DLD1 (cell line): Measurements from ENCODE around the gene GPR158.
"Not testable (repeated sequence)": the region's sequence is repeated elsewhere in the genome, so short reads cannot be mapped to it uniquely, and the experiment has no call there.

Source experiments
- in situ Hi-C: cut with HindIII; loops from 2 replicates; pipeline ENCODE4 v1.10.0; 2017; ENCODE audit warnings: low sequenced_read_pairs

GPR158 gene

GRCh38 chr10:25294032-25294926, 119.5 kb downstream of the GPR158 start:
- in situ Hi-C loops, result no loop called here

DNA sequence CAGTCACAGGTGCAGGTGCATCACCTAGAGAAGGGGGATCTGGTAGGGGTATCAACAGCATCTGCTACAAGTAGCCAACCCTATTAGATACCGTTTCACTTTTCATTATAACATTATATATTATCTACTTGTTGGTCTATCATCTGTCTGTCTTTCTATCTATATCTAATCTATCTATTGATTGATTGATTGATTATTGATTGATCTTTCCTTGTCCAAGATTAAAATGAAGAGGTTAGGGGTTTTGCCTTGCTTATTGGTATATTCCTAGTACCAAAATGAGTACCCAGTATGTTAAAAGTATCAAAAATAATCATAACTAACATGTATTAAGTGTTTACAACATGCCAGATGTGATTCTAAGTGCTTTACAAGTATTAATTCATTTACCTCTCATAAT, 121.5 kb downstream of the GPR158 start:
- in situ Hi-C loops, result no loop called here

DNA sequence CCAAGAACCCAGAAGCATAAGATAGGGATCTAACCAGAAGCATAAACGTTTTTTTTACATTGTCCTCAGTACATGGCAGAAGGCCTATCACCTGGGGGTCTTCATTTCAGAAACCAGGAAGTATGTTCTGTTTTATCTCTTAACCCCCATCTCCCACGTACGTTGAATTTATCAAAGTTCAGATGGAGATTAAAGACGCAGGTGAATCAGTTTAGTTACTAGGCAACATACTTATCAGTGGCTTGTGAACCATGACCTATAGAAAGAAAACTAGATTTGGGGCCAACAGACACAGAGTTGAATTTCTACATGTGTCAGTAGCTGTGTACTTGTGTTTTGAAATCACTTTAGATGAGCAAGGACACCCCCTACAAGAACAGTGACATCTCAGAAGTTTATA, 122.7 kb downstream of the GPR158 start:
- in situ Hi-C loops, result no loop called here

GRCh38 chr10:25300073-25300472, 125.3 kb downstream of the GPR158 start:
- in situ Hi-C loops, result no loop called here

GRCh38 chr10:25304606-25305005, 129.8 kb downstream of the GPR158 start:
- in situ Hi-C loops, result no loop called here

DNA sequence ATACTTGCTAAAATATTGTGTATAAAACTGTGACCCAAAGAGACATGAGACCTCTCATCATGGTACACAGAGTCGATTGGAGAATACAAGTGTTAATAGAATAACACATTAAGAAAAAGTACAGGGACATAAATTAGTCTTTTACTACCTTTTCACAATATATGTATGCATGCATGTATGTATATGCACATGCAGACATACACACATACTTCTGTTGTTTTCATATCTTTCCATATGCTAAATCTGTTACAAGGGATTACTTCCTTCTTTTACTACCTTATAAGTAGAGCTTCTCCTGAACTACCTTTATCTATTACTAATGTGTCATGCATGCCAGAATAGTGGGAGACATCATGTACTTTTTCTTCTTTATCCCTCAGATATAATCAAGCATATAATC, 131.6 kb downstream of the GPR158 start:
- in situ Hi-C loops, result no loop called here

- in situ Hi-C loops, result no loop called here
These were observed 133.5 kb downstream of the GPR158 start for GRCh38 chr10:25308278-25308677.

GRCh38 chr10:25317596-25318211, 142.9 kb downstream of the GPR158 start:
- in situ Hi-C loops, result not testable (repeated sequence)

GRCh38 chr10:25327273-25327672, 152.5 kb downstream of the GPR158 start:
- in situ Hi-C loops, result no loop called here

DNA sequence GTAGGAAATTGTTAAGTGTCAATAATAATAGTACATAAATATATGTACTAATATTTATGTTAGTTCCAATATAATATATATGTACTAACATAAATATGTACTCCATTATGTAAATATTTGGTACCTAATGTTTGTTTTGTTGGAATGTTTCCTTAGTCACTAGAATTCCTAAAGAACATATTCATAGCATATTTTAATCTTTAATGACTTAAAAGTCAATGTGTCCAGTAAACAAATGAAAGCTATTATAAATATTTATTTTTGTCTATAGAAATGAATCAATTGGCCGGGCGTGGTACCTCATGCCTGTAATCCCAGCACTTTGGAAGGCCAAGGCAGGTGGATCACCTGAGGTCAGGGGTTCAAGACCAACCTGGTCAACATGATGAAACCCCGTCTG, 153.6 kb downstream of the GPR158 start:
- in situ Hi-C loops, result no loop called here

DNA sequence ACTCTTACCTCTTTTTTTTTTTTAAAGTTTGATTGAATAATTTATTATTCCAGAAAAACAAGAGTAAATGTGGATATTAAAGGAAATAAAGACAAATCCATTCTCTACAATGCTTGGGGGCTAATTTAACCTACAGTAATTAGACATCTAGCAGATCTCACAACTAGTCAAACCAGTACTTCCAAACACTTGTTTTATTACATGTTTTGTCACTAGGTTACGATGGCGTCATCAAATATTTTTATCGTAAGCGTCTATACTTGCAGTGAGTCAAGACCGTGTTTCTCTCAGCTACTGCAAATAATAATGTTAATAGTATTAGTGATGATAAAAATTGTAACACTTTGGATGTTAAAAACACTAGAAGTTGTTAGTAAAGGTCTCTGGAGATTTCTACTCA, 154.8 kb downstream of the GPR158 start:
- in situ Hi-C loops, result not testable (repeated sequence)

DNA sequence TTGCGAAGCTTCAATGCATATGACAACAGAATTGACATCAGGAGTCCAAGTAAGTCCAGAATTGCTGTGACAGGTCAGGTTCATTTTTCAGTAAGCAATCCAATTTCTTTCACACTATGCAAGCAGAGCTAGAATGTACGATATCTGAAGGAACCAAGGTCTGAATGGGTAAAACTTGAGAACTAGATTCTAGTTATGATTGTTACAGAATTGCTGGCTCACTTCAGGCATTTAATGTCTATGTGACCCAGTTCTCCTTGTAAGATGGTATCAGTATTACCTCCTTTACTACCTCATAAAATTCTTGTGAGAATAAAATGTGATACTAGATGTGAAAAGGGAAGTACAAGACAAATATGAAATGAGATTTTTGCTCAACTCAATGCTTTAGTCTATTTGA, 159.6 kb downstream of the GPR158 start:
- in situ Hi-C loops, result no loop called here

- in situ Hi-C loops, result no loop called here
These were observed 161.5 kb downstream of the GPR158 start for GRCh38 chr10:25336330-25336729.

- in situ Hi-C loops, result no loop called here
These were observed 163.5 kb downstream of the GPR158 start for GRCh38 chr10:25338271-25338670.

DNA sequence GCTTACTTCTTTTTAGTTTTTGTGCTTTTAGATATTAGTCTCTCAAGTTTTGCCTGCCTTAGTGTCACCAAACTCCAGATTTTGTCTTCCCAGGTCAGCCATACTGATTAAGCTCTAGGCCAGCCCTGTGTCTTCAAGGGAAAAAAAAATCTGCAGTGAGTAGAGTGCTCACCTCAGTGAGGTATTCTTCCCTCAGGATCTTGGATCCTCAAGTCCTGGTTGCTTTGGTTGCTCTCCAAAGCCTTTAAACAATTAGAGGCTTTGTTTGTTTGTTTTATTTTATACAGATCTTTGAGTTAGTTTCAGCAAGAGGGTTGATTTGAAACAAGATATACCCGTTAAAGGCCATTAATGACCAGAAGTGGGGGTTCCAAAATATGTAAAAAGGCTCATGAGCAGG, 165.2 kb downstream of the GPR158 start:
- in situ Hi-C loops, result no loop called here

DNA sequence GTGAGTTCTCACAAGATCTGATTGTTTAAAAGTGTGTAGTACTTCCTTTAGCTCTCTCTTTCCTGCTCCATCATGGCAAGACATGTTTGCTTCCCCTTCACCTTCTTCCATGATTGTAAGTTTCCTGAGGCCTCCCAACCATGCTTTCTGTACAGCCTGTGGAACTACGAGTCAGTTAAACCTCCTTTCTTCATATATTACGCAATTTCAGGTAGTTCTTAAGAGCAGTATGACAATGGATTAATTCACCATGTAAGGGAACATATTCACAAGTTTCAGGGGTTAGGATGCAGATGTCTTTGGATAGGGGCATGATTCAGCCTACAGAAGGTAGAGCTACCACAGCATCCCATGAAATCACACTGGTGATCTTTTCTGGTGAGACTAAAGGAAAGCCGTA, 174.7 kb downstream of the GPR158 start:
- in situ Hi-C loops, result no loop called here

GRCh38 chr10:25356609-25357008, 181.8 kb downstream of the GPR158 start:
- in situ Hi-C loops, result no loop called here

DNA sequence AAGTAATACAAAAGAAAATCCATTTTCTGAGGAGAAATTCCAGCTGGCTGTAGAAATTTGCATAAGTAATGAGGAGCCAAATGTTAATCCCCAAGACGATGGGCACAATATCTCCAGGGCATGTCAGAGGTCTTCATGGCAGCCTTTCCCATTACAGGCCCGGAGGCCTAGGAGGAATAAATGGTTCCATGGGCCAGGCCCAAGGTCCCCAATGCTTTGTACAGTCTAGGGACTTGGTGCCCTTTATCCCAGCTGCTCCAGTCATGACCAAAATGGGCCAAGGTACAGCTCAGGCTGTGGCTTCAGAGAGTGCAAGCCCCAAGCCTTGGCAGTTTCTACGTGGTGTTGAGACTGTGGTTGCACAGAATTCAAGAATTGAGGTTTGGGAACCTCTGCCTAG, 182.5 kb downstream of the GPR158 start:
- in situ Hi-C loops, result no loop called here

DNA sequence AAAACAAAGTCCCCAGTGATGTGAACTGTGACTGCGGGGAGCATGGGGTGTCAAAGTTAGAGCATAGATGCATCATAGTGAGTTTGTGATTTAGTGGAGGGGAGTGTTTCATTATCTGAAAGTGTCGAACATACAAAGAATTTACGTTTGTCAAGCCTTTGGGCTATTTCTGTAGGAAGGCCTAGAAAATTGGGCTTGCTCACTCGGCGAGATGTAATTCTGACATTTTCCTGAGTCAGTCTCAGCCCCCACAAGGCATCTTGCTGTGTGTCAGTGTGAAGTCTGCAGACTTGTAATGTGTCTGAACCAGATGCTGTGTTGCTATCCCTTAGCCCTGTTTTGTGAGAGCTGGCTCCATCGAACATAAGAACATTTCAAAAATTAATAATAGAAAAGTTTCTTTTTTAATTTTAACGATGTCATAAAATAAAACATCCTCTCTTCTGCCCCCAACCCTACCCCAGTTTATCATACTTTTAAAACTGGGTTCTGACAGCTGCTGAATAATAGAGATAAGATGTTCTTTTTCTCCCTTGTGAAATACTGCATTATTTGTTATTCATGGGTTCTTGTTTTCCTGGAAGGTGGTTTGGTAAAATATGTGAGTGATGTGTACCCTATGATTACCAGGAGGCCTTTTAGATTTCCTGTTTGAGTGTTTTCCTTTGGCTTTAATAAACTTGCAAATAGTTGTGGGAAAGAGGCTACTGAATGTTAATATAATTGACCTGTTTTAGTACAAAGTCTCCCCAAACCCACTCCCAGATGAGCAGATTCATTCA, 207.4 kb downstream of the GPR158 start:
- in situ Hi-C loops, result no loop called here

GRCh38 chr10:25382901-25383300, 208.1 kb downstream of the GPR158 start:
- in situ Hi-C loops, result not testable (repeated sequence)

- in situ Hi-C loops, result no loop called here
These were observed 208.9 kb downstream of the GPR158 start for GRCh38 chr10:25383686-25384085.

GRCh38 chr10:25384618-25385017, 209.8 kb downstream of the GPR158 start:
- in situ Hi-C loops, result no loop called here
